BJ (cell line): ENCODE data around the gene GFI1. TPM values are rescaled to one million over a fixed set of nuclear protein-coding genes. Genes with fewer than 3 reads are reported as not detected.

ENCODE experiments used
- CTCF ChIA-PET: fragments of 350-600 bp; formaldehyde crosslinking; extraction: SDS; loops from one replicate; lab custom pipeline; 2021; ENCODE audit warnings: antibody characterized with exemption, inconsistent platforms; lab: Yijun Ruan, JAX
- POLR2A ChIA-PET: fragments of 300-600 bp; sonication (Branson Sonifier 250); formaldehyde crosslinking; extraction: SDS; loops from one replicate; lab custom pipeline; 2021; ENCODE audit warnings: antibody characterized with exemption; lab: Charles Lee
- DNase-seq: peaks from one replicate; pipeline ENCODE4 v3.0.0-alpha.2; 2011; ENCODE audit warnings: low read depth
- H3K27me3 ChIP-seq: 2 replicates; pipeline ENCODE4 v1.6.0; 2011; ENCODE audit warnings: low read length; ENCODE audit not compliant: control insufficient read depth, insufficient read depth
- H3K36me3 ChIP-seq: 2 replicates; pipeline ENCODE4 v1.5.1; 2011; ENCODE audit warnings: low read length; ENCODE audit not compliant: control insufficient read depth, insufficient read depth
- H3K4me3 ChIP-seq: 2 replicates; pipeline ENCODE4 v1.5.1; 2011; ENCODE audit warnings: low read depth, mild to moderate bottlenecking, control low read depth, low read length
- CTCF ChIP-seq: IDR thresholded peaks from 2 replicates; pipeline ENCODE4 v1.5.1; 2011; ENCODE audit warnings: low read depth, mild to moderate bottlenecking, control low read depth, inconsistent platforms, low read length, moderate library complexity; ENCODE audit not compliant: insufficient read depth
- polyA plus RNA-seq: library from polyadenylated mRNA; depleted of rRNA; stranded (reverse); fragments of >200 nt; gene quantifications from 2 replicates; pipeline ENCODE4 v1.2.3, GENCODE V29; 2011

GFI1 gene
- polyA plus RNA-seq, 1 experiment, result 0.07 TPM

DNA sequence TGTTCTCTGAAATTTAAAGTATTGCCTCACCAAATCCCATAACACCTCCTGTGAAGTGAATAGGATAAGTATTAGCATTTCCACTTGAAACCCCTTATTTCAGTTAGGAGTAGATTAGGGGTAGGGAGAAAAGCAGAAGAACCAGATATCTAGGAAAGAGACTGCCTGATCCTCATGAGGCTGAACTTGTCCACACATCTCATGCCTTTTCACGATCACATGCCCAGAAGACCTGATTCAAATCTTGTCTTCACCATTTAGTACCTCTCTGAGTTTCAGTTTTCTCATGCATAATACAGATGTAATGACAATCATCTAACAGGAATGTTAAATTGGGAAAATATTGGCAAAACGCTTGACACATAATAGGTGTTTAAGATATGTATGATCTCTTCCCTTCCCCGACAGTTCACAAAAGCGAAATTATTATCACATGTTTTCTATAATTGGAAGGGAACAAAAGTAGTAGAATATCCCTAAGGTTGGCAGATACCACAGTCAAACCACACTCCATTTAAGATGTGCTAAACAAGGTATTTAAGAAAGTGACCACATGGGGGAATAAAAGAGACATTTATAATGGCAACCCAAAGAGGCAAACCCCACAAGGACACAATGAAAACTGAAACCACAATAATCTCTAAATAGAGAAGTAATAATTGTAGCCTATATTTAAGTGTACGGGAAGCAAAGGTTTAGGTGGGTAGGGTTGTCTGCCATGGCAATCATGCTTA lies 25.2 kb downstream of the GFI1 start:
- DNase-seq, result no peak
- ChIA-PET POLR2A (no interaction called here), CTCF (no interaction called here)
- H3K27me3 ChIP-seq, result no peaks in the 10 kb centered on the region
- H3K4me3 ChIP-seq, result no peak overlapping the region
- H3K36me3 ChIP-seq, result no peaks in the 10 kb centered on the region
- TF ChIP-seq CTCF, result no peak

DNA sequence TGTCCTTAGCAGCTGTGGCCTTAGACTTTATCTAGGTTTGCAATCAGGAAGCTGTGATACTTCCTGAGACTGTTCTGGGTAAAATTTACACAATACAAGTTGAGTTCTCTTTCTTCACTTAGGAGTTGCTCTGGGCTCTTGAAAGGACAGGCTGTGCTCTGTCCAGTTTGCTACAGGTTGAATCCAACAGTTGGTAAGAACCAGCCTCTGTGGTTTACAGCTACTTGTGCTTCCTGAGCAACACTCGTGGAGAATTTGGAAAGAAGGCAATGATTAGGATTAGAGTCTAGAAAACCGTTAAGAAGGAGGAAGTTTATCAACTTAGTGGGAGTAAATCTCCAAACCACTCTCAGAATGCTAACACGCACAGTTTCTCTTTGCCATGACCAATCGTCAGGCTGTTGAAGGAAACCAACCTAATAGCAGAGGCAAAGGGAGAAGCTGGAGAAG lies 26.8 kb downstream of the GFI1 start:
- POLR2A ChIA-PET, result no interaction called here
- no peaks in the 10 kb centered on the region for H3K36me3 ChIP-seq
- no peaks in the 10 kb centered on the region for H3K27me3 ChIP-seq
- CTCF ChIA-PET, result interaction anchor here (0.7 to 1.0 kb wide), 2 partner anchors 42 to 1157 kb away, joined by 3 to 5 read pairs; no protein-coding TSS in a partner anchor
- no peak for TF ChIP-seq CTCF
- no peak overlapping the region for H3K4me3 ChIP-seq
- no peak for DNase-seq

DNA sequence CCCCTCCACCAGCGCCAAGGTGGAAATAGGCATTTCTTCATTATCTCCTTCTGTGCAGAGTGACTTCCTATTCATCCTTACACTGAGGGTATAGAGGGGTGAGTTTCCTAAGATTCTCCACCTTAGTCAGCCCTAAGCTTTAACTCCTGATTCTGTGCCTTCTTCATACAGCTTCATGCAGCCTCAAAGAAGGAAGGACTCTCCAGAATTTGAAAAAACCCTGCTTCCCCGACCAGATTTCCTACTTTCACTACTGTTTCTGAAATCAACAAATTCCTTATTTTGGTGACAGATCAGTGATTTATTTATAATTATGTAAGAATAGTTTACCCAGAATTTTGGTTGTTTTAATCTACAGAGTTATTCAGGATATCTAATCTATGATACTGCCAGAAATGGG lies 28.6 kb downstream of the GFI1 start:
- ChIA-PET POLR2A (no interaction called here), CTCF (no interaction called here)
- no peak for DNase-seq
- Histone ChIP-seq H3K36me3 (no peaks in the 10 kb centered on the region), H3K27me3 (no peaks in the 10 kb centered on the region), H3K4me3 (no peak overlapping the region)
- no peak for TF ChIP-seq CTCF

GRCh38 chr1:92447976-92448375 lies 38.7 kb downstream of the GFI1 start:
- ChIA-PET POLR2A (no interaction called here), CTCF (no interaction called here)
- DNase-seq, result no peak
- Histone ChIP-seq H3K4me3 (no peak overlapping the region), H3K27me3 (no peaks in the 10 kb centered on the region), H3K36me3 (no peaks in the 10 kb centered on the region)
- TF ChIP-seq CTCF, result no peak

DNA sequence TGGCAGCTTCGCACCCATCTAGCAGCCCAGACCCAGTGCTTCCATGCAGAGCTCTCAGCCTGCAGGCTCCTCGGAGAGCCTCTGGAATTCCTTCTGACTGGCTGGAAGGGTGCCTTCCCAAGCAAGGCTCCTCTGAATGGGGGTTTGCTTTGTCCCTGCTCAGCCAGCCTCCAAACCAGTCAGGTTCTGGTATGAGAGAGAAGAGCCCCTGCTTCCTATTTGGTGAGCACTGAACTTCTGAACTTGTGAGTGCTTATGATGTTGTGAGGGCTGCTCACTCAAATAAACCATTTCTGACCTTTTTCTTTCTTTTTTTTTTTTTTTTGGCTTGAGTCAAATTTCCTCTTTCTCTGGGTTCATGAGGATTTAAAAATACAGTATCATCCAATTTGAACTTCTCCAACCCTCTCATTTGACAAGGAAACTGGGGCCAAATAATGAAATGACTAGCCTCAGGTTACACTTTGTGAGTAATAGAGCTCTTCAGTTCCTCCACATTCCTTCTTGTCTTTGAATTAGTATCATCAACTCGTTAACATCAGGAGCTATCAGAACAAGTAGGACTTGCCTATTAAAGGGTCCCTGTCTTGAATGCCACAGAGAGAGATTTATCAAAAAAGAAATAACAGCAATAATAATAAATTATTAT lies 39.6 kb downstream of the GFI1 start:
- no peaks in the 10 kb centered on the region for H3K27me3 ChIP-seq
- H3K4me3 ChIP-seq, result no peak overlapping the region
- ChIA-PET POLR2A (no interaction called here), CTCF (no interaction called here)
- no peak for DNase-seq
- no peak for TF ChIP-seq CTCF
- no peaks in the 10 kb centered on the region for H3K36me3 ChIP-seq
